ENCODE data around the gene ADCY6.

Gene ADCY6

DNA sequence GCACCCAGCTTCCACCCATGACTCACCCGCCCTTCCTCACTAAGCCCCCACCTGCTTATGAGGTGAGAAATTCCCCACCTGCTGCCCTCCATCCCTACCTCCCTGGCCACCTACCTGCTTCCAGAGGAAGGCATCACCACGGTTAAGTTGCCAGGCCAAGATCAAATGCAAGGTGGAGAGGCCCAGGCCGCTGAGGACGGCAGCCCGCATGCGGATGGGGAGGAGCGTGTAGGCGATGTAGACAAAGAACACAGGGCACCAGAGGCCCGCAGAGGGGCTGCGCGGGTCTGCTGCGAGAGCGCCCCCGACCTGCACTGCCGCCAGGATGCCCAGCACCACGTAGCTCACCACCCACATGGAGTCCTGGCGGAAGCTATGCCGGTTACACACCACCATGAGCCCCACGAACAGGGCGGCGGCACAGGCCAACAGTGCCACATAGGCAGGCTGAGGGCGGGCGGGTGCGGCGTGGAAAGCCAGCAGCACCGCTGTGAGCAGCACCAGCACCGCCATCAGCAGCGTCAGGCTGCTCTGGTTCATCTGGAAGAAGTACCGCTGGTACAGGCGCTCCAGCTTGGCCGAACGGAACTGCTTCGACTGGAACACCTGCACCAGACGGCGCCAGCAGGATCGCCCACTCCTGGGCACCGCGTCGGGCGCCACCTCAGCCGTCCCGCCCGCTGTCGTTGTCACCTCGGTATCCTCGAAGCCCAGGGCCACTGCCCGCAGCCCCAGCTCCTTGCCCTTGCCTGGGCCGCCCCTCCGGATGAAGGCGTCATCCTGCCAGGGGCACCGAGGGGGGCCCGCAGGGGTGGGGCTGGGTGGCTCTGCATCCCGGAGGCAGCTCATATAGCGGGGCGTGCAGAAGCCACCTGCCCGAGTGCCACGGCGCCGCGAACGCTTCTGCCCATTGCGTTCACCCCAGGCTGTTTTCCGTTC, 6.2 kb downstream of the ADCY6 start:
- no peak for DNase-seq (ENCODE audit: low spot score)

DNA sequence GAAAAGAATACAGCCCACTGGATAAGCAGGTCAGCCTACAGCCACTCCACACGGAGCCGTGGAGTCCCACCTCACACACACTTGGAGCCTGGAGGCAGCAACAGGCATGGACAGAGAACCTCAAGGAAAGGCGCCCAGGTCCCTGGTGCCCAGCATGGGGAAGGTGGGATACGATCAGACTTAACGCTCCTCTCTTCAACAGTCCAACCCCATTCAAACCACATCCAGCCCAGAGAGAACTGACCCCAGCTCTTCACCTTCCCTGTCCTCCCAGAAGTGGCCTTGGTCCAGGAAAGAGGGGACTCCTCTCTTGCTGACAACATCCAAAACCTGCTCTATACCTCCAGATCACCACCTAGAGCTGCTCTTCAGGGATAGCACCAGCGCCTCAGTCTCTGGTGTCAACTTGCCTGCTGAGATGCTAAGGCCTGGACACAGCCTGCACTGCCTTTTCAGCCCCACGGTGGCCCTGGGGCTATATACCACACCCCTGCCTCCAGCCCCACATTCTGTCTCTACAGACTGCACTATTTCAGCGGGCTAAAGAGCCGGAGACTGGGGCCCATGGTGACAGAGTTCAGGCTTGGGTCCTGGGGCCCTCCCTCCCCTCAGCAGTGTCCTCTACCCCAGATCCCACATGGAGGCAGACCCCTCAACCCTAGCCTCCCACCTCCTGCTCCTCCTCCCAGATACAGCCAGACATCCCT, 7.0 kb downstream of the ADCY6 start:
- DNase-seq (ENCODE audit: low spot score): no peak

DNA sequence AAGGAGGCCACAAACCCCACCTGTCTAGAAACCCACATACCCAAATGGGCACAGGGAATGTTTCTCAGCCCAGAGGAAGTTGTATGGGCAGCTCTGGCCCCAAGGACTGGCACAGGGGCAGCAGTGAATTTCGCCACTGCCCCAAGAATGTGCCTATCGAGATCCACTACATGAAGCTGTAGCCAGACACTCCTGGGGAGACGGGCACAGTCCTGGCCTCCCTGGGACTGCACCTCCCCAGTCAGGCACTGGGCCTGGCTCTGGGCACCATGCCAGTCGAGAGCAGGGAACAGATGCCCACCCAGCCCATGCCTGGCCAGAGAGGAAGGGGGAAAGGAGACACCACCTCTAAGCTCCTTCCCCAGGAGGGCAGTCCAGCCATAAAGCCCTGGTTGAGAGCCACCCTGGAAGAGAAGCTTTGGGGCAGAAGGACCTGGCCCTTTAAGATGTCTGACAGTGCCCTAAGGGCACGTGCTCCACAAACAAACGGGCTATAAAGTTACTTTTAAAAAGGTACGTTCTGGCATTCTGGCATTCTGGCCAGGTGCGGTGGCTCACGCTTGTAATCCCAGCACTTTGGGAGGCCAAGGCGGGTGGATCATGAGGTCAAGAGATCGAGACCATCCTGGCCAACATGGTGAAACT, 8.4 kb downstream of the ADCY6 start:
- no peak for DNase-seq (ENCODE audit: low spot score)

DNA sequence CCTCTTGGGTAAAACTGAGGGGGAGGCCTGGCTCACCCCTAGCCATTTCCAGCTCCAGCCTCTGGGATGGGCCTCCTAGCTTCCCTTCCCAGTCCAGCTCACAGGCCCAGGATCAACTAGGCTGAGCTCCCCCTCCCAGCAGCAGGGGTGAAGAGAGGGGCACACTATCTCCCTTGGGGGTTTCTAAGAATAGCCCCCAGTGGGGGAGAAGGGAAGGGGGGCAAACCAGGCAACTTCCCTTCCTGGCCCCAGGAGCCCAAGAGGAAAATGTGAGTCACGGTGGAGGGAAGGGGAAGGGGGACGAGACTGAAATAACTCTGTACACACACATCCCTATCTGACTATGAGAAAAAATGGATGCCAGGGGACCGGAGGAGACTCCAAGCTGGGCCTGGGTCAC, 9.0 kb downstream of the ADCY6 start:
- DNase-seq (ENCODE audit: low spot score): no peak

DNA sequence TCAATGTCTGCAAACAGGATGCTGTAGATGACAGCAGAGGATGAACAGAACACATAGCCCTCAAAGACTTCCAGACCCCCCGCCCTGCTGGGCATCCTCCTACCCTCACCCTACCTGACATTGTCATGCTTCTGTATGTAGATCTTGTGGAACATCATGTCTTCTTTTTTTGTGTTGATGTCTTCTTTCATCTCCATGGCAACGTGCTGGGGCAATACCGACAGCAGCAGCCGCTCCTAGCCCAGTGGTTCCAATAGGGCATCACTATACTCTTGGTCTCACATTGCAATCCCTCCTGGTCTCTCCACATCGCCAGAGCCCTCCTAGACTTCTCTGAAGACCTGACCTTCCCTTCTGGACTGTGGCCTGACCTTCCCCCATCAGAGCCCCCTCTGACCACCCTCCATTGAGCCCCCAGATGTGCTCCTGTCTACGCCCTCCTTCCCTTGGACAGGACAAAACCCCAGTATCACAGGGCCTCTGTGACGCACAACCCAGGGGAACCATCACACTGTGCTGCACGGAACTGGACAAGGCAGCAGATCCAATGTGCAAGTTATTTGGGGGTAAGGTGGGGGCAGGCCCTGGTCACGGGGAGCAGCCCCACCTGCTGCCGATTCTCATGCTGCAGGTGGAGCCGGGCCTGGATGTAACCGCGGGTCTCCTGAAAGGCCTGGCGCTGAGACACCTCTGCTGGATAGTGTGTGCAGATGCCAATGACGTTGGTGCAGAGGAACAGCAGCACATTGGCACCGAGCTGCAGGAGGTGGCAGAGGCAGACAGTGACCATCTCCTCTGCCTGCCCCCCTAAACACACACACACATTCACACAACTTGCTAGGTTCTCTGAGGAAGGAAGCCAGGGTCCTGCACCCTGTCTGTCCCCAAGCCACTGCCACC, 11.1 kb downstream of the ADCY6 start:
- no peak for DNase-seq (ENCODE audit: low spot score)

DNA sequence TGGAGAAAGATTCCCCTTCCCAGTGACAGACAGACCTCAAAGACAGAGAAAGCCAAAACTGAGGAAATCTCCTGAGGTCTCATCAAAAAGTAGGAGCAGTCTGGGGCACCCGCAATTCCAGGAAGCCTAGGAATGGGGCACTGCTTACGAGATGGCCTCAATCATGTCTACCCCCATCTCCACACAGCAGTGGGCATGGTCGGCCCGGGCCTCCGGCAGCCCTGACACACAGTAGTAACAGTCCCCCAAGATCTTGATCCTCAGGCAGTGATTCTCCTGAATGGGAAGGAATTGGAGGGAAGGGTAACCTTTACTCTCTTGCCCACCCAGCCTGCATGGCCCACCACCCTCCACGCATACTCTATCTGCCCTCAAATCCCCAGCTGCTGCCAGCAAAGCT, 11.9 kb downstream of the ADCY6 start:
- no peak for DNase-seq (ENCODE audit: low spot score)

DNA sequence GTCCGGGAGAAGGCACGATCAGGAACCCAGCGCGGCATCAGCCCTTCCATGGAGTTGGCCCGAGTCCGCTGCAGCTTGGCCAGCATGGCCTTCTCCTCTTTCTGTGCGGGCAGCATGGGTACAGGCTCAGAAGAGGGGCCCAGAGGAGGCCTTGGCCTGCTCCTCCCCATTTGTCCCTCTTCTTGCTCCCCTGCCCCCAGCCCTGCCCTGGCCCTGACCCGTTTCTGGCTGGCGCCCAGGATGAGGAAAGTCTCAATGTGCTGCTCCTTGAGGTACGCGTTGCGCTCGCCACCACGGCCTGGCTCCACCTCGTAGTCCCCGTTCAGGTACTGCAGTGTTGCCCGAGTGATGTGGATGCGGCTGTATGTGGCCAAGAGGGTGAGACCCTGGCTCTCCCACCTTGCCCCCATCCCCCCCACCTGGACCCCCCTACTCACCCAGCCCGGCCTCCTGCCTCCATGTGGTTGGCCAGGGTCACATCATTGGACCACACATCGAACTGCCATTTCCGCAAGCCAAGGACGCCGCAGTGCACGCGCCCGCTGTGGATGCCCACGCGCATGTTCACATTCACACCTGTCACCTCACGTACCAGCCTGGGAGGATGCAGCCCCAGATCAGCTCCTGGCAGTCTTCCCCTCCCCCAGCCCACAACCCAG, 12.8 kb downstream of the ADCY6 start:
- DNase-seq (ENCODE audit: low spot score): no peak

DNA sequence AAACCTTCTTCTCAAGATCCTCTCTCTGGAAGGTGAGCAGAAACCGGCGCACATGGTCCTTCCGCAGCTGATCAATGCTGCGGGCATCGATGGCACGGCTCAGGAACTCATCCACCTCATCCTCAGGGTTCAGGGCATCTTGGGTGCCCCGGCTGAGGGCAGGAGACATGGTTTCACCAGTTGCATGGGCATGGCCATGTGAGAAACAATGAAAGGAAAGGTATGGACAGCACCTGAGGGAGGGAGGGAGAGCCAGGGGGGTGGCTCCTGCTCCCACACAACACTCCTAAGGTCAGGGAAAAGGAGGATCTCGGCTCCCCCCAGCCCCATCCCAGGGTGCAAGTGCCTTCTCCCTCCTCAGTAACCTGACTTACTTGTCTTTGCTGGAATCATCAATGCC, 13.6 kb downstream of the ADCY6 start:
- no peak for DNase-seq (ENCODE audit: low spot score)

DNA sequence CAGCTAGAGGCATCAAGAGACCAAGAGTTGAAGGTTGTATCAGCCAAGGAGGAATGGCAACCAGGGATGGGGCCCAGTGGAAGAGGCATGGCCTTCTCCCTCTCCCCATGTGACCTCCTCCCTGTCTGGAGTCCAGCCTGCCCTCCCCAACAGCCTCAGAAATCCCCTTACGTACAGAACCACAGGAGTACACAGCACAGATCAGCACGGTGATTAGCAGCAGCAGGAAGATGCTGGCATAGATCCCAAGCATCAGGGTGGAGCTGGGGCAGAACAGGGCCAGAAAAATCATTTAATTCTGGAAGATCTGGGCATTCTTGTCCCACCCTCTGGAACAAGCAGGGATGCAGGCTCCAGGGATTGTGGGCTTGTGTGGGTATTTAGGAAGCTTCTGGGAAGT, 14.4 kb downstream of the ADCY6 start:
- no peak for DNase-seq (ENCODE audit: low spot score)

DNA sequence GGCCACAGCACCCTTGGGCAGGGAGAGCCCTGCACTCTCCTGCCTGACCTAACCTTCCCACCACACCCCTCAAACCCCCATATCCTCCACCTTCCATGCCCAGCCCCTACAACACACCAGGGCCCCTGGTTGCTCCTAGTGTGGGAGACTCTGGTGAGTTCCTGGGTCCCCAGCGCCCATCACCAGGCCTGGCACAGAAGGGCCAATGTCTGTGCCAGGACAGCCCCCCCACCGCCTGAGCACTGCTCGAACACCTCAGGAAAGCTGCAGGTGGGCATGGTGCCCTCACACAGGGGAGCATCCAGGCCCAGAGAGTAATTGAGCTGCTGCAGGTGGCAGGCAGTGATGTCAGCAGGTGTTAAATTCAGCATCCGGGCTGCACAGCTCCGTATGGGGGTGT, 15.2 kb downstream of the ADCY6 start:
- DNase-seq (ENCODE audit: low spot score): no peak

DNA sequence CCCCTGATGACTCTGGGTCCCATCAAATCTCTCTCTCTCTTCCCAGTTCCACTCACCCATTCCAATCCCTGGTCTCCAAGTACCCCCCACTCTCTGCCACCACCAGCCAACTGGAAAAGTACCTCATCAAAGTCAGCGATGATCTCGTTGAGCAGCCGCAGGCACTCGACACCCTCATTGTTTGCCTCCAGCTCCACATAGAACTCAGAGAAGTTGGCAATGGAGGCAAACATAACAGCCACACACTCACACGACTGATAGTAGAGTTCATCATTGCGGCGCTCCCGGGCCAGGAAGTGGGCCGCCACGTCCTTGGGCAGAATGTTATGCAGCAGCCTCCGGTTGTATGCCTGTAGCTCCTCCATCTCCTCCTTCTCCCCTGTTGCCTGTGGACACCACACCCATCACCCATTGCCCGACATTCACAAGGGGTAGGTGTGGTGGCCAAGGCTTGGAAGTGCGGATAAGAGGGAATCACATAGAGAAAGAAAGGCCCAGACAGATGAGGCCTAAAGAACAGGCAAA, 17.2 kb downstream of the ADCY6 start:
- no peak for DNase-seq (ENCODE audit: low spot score)

DNA sequence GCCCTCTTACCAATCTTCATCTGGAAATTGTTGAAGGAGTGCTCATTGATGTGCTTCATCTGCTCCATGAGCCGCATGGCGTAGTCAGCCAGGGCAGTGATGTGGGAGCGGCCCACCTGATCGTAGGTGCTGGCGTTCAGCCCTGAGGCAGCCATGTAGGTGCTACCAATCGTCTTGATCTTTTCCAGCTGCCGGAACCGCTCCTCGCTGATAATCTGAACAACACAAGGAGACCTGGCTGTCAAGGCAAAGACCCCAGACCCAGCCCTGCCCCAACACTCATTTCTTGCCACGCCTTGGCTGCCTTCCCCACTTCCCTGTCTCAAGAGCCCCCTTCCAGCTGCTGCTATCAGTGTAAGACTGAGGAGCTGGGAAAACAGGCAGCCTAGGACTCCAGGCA, 18.1 kb downstream of the ADCY6 start:
- DNase-seq (ENCODE audit: low spot score): no peak

DNA sequence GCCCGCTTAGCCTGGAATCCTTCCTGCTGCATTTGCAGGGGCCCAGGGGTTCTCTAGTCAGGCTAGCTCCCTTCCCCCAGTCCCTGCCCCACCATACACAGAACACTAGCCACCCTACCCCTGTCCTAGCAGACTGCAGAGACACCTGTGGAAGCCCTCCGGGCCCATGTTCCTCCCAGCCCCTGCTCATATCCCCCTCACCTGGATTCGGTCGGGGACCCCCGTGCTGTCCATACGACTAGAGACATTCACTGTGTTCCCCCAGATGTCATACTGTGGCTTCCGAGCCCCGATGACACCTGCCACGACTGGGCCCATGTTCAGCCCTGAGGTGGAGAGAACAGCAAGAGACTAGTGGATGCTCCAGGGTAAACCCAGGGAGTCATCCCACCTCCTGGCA, 20.2 kb downstream of the ADCY6 start:
- DNase-seq (ENCODE audit: low spot score): no peak

DNA sequence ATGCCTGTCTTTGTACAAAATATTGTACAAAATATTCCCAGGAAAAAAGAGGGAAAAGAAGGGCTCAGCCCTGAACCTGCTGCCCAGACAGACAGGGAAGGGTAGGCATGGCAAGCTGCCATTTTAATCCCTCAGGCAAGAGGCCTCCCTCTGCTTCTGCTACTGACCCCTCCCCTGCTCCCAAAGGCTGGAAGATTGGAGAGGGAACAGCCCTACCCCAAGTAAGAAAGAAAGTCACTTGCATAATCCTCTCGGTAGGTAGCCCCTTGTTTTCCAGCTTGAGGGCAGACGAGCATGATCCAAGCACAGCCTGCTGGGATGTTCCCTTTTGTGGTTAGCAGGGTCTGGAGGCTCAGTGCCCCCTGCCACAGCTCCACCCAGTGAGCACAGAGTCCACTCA, 20.7 kb downstream of the ADCY6 start:
- DNase-seq (ENCODE audit: low spot score): peak; percentile 62

DNA sequence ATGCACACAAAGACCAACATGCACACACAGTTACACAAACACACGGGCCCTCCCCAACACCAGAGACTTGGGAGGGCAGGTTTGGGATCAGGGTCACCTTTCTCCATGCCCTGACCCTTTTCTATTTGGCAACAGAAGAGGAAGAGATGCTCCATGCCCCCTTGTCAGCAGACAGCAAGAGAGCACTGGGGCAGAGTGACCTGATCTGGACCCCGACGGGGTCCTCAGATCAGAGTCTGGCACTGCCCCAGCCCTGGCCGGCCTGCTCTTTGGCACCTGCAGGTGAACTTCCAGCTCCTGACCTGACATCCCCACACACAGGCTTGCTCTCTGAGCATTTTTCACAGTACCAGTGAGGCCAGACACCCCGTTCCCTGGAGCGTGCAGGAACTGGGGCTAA, 21.4 kb downstream of the ADCY6 start:
- no peak for DNase-seq (ENCODE audit: low spot score)

DNA sequence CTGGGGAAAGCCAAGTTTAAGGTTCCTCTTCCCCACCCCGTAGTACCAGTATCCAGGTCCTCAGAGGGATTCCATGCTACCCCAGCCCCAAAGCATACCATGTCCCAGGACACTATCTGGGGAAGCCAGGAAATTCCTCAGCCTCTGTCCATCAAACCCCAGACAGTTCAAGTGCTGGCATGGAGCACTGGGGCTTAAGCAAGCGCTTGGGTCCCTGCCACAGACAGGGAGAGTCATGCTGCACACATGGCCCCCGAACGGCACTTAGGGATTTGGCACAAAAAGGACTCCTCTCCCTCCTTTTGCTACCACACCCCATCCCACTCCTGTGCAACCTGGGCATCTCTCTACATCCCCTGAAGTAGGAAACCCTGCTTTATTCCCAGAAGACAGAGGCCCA, 21.8 kb downstream of the ADCY6 start:
- DNase-seq (ENCODE audit: low spot score): no peak

DNA sequence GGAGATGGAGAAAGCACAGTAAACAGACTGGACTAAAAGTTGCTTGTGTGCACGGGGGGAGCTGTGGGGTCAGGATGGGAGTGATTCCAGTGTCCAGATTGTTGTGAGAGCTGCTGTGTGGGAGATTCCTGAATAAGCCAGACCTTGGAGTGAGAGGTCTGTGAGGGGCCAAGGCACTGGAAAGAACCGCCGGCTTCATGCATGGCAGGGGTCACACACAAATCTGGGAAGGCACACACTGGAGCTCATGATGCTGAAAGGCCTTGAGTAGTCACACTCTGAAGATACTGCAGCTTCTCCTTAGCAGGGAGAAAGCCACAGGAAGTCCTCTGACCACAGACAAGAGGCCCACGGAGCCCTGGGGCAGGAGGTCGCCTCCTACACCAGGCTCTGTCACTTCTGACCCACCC, 23.1 kb downstream of the ADCY6 start:
- no peak for DNase-seq (ENCODE audit: low spot score)

DNA sequence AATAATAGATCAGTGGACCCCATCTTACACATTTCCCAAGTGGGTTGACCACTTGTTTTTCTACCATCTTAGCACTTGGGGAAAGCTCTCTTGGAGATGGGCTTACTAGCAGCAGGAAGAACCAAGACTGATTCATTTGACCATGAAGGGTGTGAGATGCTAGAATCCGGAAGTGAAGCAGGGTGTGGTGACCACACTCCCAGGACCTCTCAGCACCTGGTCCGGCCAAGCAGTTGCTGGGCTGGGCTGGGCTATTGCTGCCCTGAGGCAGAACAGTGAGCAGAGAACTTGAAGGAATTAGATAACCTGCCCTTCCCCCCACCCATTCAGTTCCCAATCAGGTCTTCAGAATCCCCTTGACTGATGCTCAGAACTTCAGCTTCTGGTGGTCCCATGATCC, 24.4 kb downstream of the ADCY6 start:
- DNase-seq (ENCODE audit: low spot score): no peak

DNA sequence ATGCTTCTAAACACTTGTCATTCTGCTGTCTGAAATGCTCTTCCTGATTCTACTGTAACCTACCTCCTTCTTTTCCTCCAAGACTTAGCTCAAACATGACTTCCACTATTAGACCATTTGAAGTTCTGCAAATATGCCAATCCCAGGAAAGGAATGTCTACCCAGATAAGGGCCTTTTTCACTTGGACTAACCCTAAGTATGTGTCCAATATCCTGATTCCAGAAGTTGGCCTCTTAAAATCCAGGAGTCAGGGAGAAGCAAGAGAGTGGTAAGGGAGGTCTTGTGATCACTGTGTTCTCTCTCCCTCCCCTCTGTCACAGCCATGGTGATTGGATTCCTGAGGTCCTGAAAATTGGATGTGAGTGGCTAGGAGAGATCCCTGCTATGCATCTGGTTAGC, 30.2 kb downstream of the ADCY6 start:
- DNase-seq (ENCODE audit: low spot score): no peak

DNA sequence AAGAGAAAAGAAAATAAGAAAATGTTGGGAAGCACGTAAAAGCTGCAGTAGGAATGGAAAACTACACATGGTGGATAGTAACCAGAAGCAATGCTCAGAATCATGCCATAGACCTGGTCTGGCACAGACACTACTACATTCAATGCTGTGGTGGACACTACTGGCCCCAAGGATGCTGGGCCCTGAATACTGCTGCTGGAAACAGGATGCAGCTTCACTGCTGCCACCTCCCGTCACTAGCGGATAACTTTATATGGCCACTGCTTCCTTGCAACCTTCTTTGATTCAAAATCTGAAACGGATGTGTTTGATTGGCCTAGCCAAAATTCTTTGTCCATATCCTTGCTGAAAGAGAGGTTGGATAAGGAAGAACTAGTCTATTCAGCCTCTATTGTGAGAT, 30.7 kb downstream of the ADCY6 start:
- DNase-seq (ENCODE audit: low spot score): no peak

DNA sequence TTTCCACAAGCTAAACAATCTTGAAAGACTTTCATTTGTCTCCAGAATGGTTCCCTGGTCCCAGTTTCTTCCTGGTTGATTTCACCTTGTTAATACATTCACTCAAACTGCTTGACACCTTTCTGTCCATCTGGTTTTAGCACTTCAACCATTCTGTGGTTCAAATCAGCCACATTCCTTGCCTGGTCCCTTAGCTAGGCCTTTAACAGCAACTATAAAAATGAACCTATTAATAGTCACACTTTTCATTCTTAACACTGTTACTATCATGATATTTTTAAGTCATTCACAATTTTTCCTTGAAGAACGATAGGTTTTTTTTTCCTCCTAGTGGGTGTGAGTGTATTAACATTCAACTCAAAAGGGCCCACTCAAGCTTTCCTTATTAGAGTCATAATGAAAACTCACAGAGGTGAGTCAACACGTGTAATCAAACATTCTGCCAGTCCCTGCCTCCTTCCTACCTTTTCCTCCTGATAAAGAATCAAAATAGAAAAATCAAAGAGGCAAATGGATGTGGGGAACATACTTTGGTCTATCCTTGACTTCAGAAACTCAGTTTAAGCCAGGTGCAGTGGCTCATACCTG, 38.0 kb downstream of the ADCY6 start:
- DNase-seq (ENCODE audit: low spot score): no peak

Measured in ecto neural progenitor cell (in vitro differentiated cells).